ENCODE results near the gene BRINP1.

BRINP1 gene

DNA sequence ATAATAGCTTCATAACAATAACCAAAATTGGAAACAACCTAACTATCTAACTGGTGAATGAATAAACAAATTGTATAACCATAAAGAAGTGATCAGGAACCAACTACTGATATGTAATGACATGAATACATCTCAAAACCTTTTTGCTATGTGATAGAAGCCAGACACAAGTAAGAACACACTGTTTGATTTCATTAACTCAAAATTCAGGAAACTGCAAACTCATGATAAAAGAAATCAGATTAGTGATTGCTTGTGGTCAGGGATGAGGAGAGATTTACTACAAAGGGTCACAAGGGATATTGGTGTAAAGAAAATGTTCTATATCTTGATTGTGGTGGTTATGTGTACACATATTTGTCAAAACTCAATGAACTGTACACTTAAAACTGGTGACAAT lies 22.6 kb upstream of the BRINP1 start:
- no peak overlapping the region for H3K4me3 ChIP-seq (ENCODE audit: low read length)
- TF ChIP-seq, protein P1, sequence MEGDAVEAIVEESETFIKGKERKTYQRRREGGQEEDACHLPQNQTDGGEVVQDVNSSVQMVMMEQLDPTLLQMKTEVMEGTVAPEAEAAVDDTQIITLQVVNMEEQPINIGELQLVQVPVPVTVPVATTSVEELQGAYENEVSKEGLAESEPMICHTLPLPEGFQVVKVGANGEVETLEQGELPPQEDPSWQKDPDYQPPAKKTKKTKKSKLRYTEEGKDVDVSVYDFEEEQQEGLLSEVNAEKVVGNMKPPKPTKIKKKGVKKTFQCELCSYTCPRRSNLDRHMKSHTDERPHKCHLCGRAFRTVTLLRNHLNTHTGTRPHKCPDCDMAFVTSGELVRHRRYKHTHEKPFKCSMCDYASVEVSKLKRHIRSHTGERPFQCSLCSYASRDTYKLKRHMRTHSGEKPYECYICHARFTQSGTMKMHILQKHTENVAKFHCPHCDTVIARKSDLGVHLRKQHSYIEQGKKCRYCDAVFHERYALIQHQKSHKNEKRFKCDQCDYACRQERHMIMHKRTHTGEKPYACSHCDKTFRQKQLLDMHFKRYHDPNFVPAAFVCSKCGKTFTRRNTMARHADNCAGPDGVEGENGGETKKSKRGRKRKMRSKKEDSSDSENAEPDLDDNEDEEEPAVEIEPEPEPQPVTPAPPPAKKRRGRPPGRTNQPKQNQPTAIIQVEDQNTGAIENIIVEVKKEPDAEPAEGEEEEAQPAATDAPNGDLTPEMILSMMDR (conservative IDR thresholded peaks at IDR 0.05; ENCODE audit: low read length): no peak
- DNase-seq (ENCODE audit: low read depth): no peak

GRCh38 chr9:119375892-119376291 lies 6.7 kb upstream of the BRINP1 start:
- TF ChIP-seq, protein P1 (conservative IDR thresholded peaks at IDR 0.05; ENCODE audit: low read length): peak; percentile 54
- peak; percentile 29 for DNase-seq (ENCODE audit: low read depth)

DNA sequence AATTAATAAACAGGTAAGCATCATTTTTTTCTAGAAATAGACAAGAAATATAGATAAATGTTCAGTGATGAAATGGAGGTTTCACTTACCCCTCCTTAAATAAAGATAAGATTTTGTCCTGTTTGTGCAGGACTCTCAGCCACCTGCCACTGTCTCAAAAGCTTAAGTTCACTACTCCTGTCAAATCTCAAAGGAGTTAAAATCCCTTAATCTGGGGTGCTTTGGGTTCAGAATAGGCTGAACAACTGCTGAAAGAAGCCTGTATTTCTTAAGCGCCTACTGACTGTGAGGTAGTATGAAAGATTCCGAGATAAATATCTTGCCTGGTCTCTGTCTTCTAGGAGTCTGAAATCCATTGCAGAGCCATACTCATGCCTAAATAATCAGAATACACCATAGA lies 3.7 kb upstream of the BRINP1 start:
- TF ChIP-seq, protein P1 (conservative IDR thresholded peaks at IDR 0.05; ENCODE audit: low read length): no peak
- no peak overlapping the region for H3K4me3 ChIP-seq (ENCODE audit: low read length)
- DNase-seq (ENCODE audit: low read depth): no peak

More at GRCh38 chr9:119375892-119376291, 6.7 kb upstream of the BRINP1 start:
- H3K4me3 ChIP-seq (ENCODE audit: low read length): no peak overlapping the region

GRCh38 chr9:119370816-119371215 lies 1.6 kb upstream of the BRINP1 start:
- peak; percentile 25 for DNase-seq (ENCODE audit: low read depth)
- TF ChIP-seq, protein P1 (conservative IDR thresholded peaks at IDR 0.05; ENCODE audit: low read length): no peak
- no peak overlapping the region for H3K4me3 ChIP-seq (ENCODE audit: low read length)

- TF ChIP-seq, protein P1 (conservative IDR thresholded peaks at IDR 0.05; ENCODE audit: low read length): no peak
- peak overlapping the region; percentile 34 for H3K4me3 ChIP-seq (ENCODE audit: low read length)
- no peak for DNase-seq (ENCODE audit: low read depth)
Measured at GRCh38 chr9:119369680-119370366, 588 bp upstream of the BRINP1 start.

DNA sequence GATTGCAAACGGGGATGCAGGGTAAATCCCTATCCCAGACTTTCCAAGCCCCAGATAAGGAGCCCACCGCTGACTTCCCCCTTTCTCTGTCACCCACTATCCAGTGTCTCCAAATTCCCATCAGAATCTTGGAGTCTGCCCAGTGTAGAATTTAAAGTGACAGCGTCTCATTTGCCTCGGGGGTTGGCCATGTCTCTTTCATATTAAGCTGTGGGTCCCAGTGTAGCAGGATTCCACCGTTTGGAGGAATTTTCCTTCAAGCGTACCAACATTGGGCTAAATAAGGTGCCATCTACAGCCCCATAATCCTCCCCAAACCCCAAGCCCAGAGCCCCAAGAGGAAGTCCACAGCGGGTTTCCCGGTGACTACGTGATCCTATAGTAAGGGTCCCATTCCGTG lies 1.1 kb downstream of the BRINP1 start:
- DNase-seq (ENCODE audit: low read depth): no peak
- H3K4me3 ChIP-seq (ENCODE audit: low read length): peak overlapping the region; percentile 58

DNA sequence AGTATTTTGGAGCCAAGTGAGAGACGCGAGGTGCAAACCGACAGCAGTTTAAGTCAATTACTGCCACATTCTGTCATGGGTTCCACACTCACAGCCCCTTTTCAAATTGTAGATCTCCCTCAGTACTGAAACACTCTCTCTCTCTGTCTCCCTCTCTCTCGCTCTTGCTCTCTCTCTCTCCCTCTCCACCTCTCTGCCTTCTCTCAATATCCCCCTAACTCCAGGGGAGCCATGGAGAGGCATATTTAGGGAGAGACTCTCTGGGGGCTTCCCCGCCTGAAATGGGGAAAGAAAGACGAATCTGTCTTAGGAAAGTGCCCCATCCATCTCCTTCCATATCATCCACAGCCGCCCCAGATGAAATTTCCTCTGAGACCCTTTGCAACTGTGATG lies 1.6 kb downstream of the BRINP1 start:
- TF ChIP-seq, protein P1 (conservative IDR thresholded peaks at IDR 0.05; ENCODE audit: low read length): no peak
- no peak for DNase-seq (ENCODE audit: low read depth)
- peak overlapping the region; percentile 9; the same call in 1 of the 2 replicates for H3K4me3 ChIP-seq (ENCODE audit: low read length)

More for the DNA sequence above, 1.1 kb downstream of the BRINP1 start:
- TF ChIP-seq, protein P1 (conservative IDR thresholded peaks at IDR 0.05; ENCODE audit: low read length): no peak
